ENCODE data around the gene MOB1A. TPM values are rescaled to one million over a fixed set of nuclear protein-coding genes. Genes with fewer than 3 reads are reported as not detected.

The MOB1A gene
- total and polyA plus RNA-seq, 10 of the 15 experiments (the other 5 are each of a cell fraction or from before 2014, with no cell fraction given) = 41.2 to 232 (median 172) TPM

DNA sequence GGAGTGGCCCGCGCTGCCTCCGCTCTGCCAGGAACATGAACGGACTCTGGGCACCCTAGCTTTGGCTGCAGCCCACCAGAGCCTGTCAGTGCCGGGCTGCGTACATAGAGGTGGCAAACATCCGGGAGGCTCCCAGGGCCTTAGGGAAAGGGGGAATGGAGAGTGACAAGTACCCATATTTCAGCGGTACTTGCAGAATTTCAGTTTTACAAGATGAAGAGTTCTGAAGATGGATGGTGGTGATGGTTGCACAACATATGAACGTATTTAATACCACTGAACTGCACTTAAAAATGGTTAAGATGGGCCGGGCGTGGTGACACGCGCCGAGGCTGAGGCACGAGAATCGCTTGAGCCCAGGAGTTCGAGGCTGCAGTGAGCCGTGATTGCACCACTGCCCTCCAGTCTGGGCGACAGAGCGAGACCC, 20.6 kb upstream of the MOB1A start:
- no peaks in the 10 kb centered on the region for H3K9me3 ChIP-seq (replicated peaks; ENCODE audit: control insufficient read depth, insufficient read depth, low read length)
- intact Hi-C loops (cut with micrococcal nuclease; ENCODE audit: unreplicated experiment) = no loop called here
- H3K79me2 ChIP-seq (ENCODE audit: control insufficient read depth, insufficient read depth, low read length) = peaks cover 61% of the 10 kb centered on the region
- ATAC-seq (no peak), FAIRE-seq (no peak), DNase-seq (ENCODE audit: low read depth, low spot score) (no peak)
- in situ Hi-C loops (cut with MboI) = no loop called here
- SMC1A ChIA-PET (ENCODE audit: uncharacterized antibody, unreplicated experiment) = interaction anchor here (0.7 to 3.7 kb wide), 21 partner anchors 8 to 375 kb away, joined by 3 to 24 read pairs (median 5); partner anchors contain the start of genes BOLA3 and MOB1A
- peak overlapping the region; percentile 91 for H3K9ac ChIP-seq (ENCODE audit: control insufficient read depth, insufficient read depth, low read length)
- RAD21 ChIA-PET (ENCODE audit: unreplicated experiment) = interaction anchor here (0.8 to 4.6 kb wide), 15 partner anchors 11 to 373 kb away, joined by 3 to 39 read pairs (median 6); partner anchors contain the start of genes BOLA3 and MOB1A
- peaks cover under 1% of the 10 kb centered on the region; the same call in 1 of the 2 replicates for H4K20me1 ChIP-seq (ENCODE audit: control insufficient read depth, insufficient read depth)
- under 1% methylated on average over 14 of the region's 20 CpGs for WGBS (ENCODE audit: insufficient coverage, insufficient replicate concordance, low lambda C conversion rate, missing lambda C conversion rate)
- TF ChIP-seq ZNF687 (IDR thresholded peaks at IDR 0.05) (0 out of 2 replicates have a peak, but pooled peaks have one; percentile 5), LARP7 (IDR thresholded peaks at IDR 0.05) (peak; percentile 49; the same call in 1 of the 2 replicates), HSF1 (IDR thresholded peaks at IDR 0.05; ENCODE audit: low read depth, low read length) (no peak), CEBPZ (IDR thresholded peaks at IDR 0.05; ENCODE audit: low read depth, low read length) (no peak), SIN3A (IDR thresholded peaks at IDR 0.05; ENCODE audit: low read depth, low read length) (peak; percentile 57; the same call in 1 of the 2 replicates), PML (IDR thresholded peaks at IDR 0.05; ENCODE audit: low read length) (0 out of 2 replicates have a peak, but pooled peaks have one; percentile 13), NR2F1 (conservative IDR thresholded peaks at IDR 0.05) (no peak; the same call in 1 of the 2 replicates), NBN (IDR thresholded peaks at IDR 0.05) (0 out of 2 replicates have a peak, but pooled peaks have one; percentile 5)
- TF ChIP-seq, protein P1, sequence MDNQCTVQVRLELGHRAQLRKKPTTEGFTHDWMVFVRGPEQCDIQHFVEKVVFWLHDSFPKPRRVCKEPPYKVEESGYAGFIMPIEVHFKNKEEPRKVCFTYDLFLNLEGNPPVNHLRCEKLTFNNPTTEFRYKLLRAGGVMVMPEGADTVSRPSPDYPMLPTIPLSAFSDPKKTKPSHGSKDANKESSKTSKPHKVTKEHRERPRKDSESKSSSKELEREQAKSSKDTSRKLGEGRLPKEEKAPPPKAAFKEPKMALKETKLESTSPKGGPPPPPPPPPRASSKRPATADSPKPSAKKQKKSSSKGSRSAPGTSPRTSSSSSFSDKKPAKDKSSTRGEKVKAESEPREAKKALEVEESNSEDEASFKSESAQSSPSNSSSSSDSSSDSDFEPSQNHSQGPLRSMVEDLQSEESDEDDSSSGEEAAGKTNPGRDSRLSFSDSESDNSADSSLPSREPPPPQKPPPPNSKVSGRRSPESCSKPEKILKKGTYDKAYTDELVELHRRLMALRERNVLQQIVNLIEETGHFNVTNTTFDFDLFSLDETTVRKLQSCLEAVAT (IDR thresholded peaks at IDR 0.05) = peak; percentile 50; the same call in 1 of the 2 replicates
- TF ChIP-seq, protein P2, sequence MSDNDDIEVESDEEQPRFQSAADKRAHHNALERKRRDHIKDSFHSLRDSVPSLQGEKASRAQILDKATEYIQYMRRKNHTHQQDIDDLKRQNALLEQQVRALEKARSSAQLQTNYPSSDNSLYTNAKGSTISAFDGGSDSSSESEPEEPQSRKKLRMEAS (IDR thresholded peaks at IDR 0.05; ENCODE audit: low read depth, low read length) = 0 out of 2 replicates have a peak, but pooled peaks have one; percentile 16
- peak overlapping the region; percentile 96 for H3K4me3 ChIP-seq
- peak overlapping the region; percentile 93 for H3K27ac ChIP-seq (ENCODE audit: control insufficient read depth, insufficient read depth)
- POLR2A ChIA-PET = interaction anchor here (0.6 to 6.4 kb wide), 11 partner anchors 8 to 135 kb away, joined by 3 to 83 read pairs (median 4); partner anchors contain the start of gene MOB1A
- peak overlapping the region; percentile 46 for H3K4me2 ChIP-seq (ENCODE audit: control insufficient read depth, insufficient read depth)
- no TSS peak for BruUV-seq (replicated peaks)
- no peak overlapping the region for H2AFZ ChIP-seq (ENCODE audit: control insufficient read depth, low read depth, low read length)
- CTCF ChIA-PET = interaction anchor here (1.0 to 7.8 kb wide), 17 partner anchors 9 to 193 kb away, joined by 3 to 90 read pairs (median 5); partner anchors contain the start of genes BOLA3 and MOB1A
- H3K36me3 ChIP-seq (ENCODE audit: control insufficient read depth in 2 of 2, insufficient read depth in 2 of 2, low read length in 1 of 2) = peaks cover 0 to 2% of the 10 kb centered on the region in 2 experiments; a peak in 2 of 4 replicates
- no peaks in the 10 kb centered on the region for H3K27me3 ChIP-seq (replicated peaks in 1 of 2; ENCODE audit: control insufficient read depth in 2 of 2, insufficient read depth in 2 of 2, low read length in 1 of 2)
- H3K4me1 ChIP-seq (ENCODE audit: control insufficient read depth, insufficient read depth, low read length) = peaks cover 8% of the 10 kb centered on the region

Measured in GM12878 (cell line).